Measurements from ENCODE around the gene ABCA12.
A peak's percentile ranks its signal among the peaks of the same experiment; 100 is the strongest.
"Not testable (repeated sequence)": the region's sequence is repeated elsewhere in the genome, so short reads cannot be mapped to it uniquely, and the experiment has no call there.

ABCA12 gene

GRCh38 chr2:215138479-215138878 lies at the start of gene ABCA12:
Gene ABCA12 (minus strand): TSS chr2:215138626. CDS start chr2:215138208, 418 bp downstream.
- Histone ChIP-seq H3K4me1 (ENCODE audit: control insufficient read depth, insufficient read depth, low read length) (no peaks in the 10 kb centered on the region), H3K27ac (ENCODE audit: low read depth, low read length) (no peak within 1 kb of the TSS), H3K36me3 (ENCODE audit: control insufficient read depth, insufficient read depth, low read length) (no peaks in the 10 kb centered on the region), H3K27me3 (ENCODE audit: control insufficient read depth, insufficient read depth, low read length) (no peaks in the 10 kb centered on the region), H3K9ac (ENCODE audit: low read length) (no peak within 1 kb of the TSS), H3K4me3 (ENCODE audit: low read length) (no peak within 1 kb of the TSS)

DNA sequence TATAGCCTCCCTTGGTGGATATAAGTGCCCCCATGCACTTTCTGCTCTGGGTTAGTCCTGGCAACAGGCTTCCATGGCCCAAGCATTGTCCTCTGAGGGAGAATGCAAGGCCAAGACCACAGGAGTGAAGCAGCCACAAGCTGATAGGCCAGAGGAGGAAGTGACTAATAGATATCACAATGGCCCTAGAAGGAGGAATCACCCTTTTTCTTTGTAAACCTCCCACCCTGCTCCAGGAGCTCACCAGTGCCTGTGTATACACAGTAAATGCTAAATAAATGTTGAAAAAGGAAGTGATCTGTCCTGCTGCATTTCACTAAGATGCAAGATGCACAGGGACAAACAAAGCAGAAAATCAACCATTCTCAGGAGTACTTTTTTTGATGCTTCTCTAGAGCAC lies 49.7 kb upstream of the ABCA12 start:
- Histone ChIP-seq H3K4me1 (ENCODE audit: control insufficient read depth, insufficient read depth, low read length) (no peaks in the 10 kb centered on the region), H3K27me3 (ENCODE audit: control insufficient read depth, insufficient read depth, low read length) (no peaks in the 10 kb centered on the region), H3K27ac (ENCODE audit: low read depth, low read length) (no peak overlapping the region), H3K9ac (ENCODE audit: low read length) (no peak overlapping the region), H3K4me3 (ENCODE audit: low read length) (no peak overlapping the region), H3K36me3 (ENCODE audit: control insufficient read depth, insufficient read depth, low read length) (no peaks in the 10 kb centered on the region)

- Histone ChIP-seq H3K36me3 (ENCODE audit: control insufficient read depth, insufficient read depth, low read length) (no peaks in the 10 kb centered on the region), H3K27ac (ENCODE audit: low read depth, low read length) (no peak overlapping the region), H3K4me3 (ENCODE audit: low read length) (no peak overlapping the region), H3K9ac (ENCODE audit: low read length) (no peak overlapping the region), H3K4me1 (ENCODE audit: control insufficient read depth, insufficient read depth, low read length) (no peaks in the 10 kb centered on the region), H3K27me3 (ENCODE audit: control insufficient read depth, insufficient read depth, low read length) (no peaks in the 10 kb centered on the region)
Observed at GRCh38 chr2:215186021-215186420, 47.6 kb upstream of the ABCA12 start.

DNA sequence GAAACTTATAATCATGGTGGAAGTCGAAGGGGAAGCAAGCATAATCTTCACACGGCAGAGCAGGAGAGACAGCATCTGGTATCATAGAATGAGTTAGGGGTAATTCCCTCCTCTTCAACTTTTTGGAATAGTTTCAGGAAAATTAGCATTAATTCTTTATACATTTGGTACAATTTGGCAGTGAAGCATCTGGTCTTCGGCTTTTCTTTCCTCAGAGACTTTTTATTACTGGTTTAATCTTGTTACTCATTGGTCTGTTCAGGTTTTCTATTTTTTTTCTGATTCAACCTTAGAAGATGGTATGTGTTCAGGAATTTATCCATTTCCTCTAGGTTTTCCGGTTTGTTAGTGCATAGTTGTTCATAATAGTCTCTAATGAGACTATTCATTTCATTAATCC lies 39.7 kb upstream of the ABCA12 start:
- Histone ChIP-seq H3K4me3 (ENCODE audit: low read length) (no peak overlapping the region), H3K9ac (ENCODE audit: low read length) (no peak overlapping the region), H3K27ac (ENCODE audit: low read depth, low read length) (no peak overlapping the region), H3K36me3 (ENCODE audit: control insufficient read depth, insufficient read depth, low read length) (no peaks in the 10 kb centered on the region), H3K4me1 (ENCODE audit: control insufficient read depth, insufficient read depth, low read length) (no peaks in the 10 kb centered on the region), H3K27me3 (ENCODE audit: control insufficient read depth, insufficient read depth, low read length) (no peaks in the 10 kb centered on the region)

DNA sequence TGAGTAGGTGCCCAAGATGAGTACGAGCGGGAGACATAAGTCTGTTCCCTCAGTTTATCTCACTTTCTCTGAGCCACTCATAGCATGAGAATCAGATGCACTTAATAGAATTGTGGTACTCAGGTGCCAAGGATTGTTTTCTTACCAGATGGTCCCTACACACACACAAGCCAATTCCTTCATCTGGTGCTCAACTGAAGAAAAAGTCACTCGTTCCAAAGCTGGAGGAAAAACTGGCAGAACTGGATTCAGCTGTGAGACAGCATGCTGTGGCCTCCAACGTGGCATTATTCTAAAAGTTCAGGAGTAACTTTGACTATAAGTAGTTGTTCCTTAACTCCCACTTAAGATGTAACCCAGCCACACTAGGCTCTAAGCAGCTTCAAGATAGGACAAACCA lies 33.4 kb upstream of the ABCA12 start:
- Histone ChIP-seq H3K4me1 (ENCODE audit: control insufficient read depth, insufficient read depth, low read length) (no peaks in the 10 kb centered on the region), H3K36me3 (ENCODE audit: control insufficient read depth, insufficient read depth, low read length) (no peaks in the 10 kb centered on the region), H3K27ac (ENCODE audit: low read depth, low read length) (no peak overlapping the region), H3K4me3 (ENCODE audit: low read length) (no peak overlapping the region), H3K27me3 (ENCODE audit: control insufficient read depth, insufficient read depth, low read length) (no peaks in the 10 kb centered on the region), H3K9ac (ENCODE audit: low read length) (no peak overlapping the region)

DNA sequence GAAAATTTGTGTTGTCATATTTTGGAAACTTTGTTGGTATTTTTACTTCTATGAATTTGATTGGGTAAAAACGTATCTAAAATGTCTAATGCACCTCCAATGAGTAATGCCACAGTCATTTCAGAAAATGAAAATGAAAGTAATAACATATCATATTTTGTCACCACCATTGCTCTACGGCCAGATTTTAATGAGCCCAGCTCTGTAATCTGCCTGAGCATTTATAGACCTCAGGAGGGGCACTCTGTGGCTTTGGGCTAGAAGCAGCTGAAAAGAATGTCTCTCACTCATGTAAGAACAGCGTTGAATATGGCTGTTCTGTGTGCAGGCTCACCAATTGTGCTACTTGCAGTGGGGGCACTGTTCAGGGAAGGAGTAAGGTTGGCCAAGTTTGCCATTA lies 32.7 kb upstream of the ABCA12 start:
- H3K4me3 ChIP-seq (ENCODE audit: low read length) = peak overlapping the region; percentile 30
- H3K27me3 ChIP-seq (ENCODE audit: control insufficient read depth, insufficient read depth, low read length) = no peaks in the 10 kb centered on the region
- no peak overlapping the region for H3K9ac ChIP-seq (ENCODE audit: low read length)
- H3K4me1 ChIP-seq (ENCODE audit: control insufficient read depth, insufficient read depth, low read length) = no peaks in the 10 kb centered on the region
- no peak overlapping the region for H3K27ac ChIP-seq (ENCODE audit: low read depth, low read length)
- no peaks in the 10 kb centered on the region for H3K36me3 ChIP-seq (ENCODE audit: control insufficient read depth, insufficient read depth, low read length)

DNA sequence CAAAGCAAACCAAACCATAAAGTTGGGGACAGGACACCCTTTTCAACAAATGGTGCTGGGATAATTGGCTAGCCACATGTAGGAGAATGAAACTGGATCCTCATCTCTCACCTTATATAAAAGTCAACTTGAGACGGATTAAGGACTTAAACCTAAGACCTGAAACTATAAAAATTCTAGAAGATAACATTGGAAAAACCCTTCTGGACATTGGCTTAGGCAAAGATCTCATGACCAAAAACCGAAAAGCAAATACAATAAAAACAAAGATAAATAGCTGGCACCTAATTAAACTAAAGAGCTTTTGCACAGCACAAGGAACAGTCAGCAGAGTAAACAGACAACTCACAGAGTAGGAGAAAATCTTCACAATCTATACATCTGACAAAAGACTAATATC lies 28.1 kb upstream of the ABCA12 start:
- not testable (repeated sequence) for H3K9ac ChIP-seq (ENCODE audit: low read length); H3K4me3 ChIP-seq (ENCODE audit: low read length); H3K27ac ChIP-seq (ENCODE audit: low read depth, low read length); H3K36me3 ChIP-seq (ENCODE audit: control insufficient read depth, insufficient read depth, low read length); H3K4me1 ChIP-seq (ENCODE audit: control insufficient read depth, insufficient read depth, low read length); H3K27me3 ChIP-seq (ENCODE audit: control insufficient read depth, insufficient read depth, low read length)

- H3K27ac ChIP-seq (ENCODE audit: low read depth, low read length); H3K36me3 ChIP-seq (ENCODE audit: control insufficient read depth, insufficient read depth, low read length); H3K4me1 ChIP-seq (ENCODE audit: control insufficient read depth, insufficient read depth, low read length); H3K4me3 ChIP-seq (ENCODE audit: low read length); H3K27me3 ChIP-seq (ENCODE audit: control insufficient read depth, insufficient read depth, low read length); H3K9ac ChIP-seq (ENCODE audit: low read length): not testable (repeated sequence)
Observed at GRCh38 chr2:215163319-215163718, 24.9 kb upstream of the ABCA12 start.

- Histone ChIP-seq H3K9ac (ENCODE audit: low read length) (no peak overlapping the region), H3K27me3 (ENCODE audit: control insufficient read depth, insufficient read depth, low read length) (no peaks in the 10 kb centered on the region), H3K4me3 (ENCODE audit: low read length) (no peak overlapping the region), H3K27ac (ENCODE audit: low read depth, low read length) (no peak overlapping the region), H3K36me3 (ENCODE audit: control insufficient read depth, insufficient read depth, low read length) (no peaks in the 10 kb centered on the region), H3K4me1 (ENCODE audit: control insufficient read depth, insufficient read depth, low read length) (no peaks in the 10 kb centered on the region)
Observed at GRCh38 chr2:215161301-215161829, 22.9 kb upstream of the ABCA12 start.

DNA sequence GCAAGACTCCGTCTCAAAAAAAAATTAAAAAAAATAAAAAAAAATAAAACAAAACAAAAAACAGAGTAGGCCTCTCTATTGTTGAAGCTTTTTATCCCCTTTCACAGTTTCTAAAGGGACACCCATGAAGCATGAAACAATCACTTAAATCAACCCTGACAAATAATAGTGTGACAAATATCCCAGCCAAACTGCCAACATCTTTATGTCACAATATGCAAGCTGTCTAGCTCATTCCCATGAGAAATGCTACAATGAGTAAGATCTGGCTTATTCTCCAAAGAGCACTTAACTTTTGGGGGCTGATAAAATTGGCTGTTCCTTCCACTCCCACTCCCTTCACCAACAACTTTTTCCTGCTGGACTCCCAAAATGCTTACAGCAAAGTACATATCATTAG lies 21.7 kb upstream of the ABCA12 start:
- Histone ChIP-seq H3K9ac (ENCODE audit: low read length) (no peak overlapping the region), H3K4me1 (ENCODE audit: control insufficient read depth, insufficient read depth, low read length) (no peaks in the 10 kb centered on the region), H3K4me3 (ENCODE audit: low read length) (no peak overlapping the region), H3K36me3 (ENCODE audit: control insufficient read depth, insufficient read depth, low read length) (no peaks in the 10 kb centered on the region), H3K27me3 (ENCODE audit: control insufficient read depth, insufficient read depth, low read length) (no peaks in the 10 kb centered on the region), H3K27ac (ENCODE audit: low read depth, low read length) (no peak overlapping the region)

GRCh38 chr2:215156453-215156852 lies 18.0 kb upstream of the ABCA12 start:
- Histone ChIP-seq H3K27me3 (ENCODE audit: control insufficient read depth, insufficient read depth, low read length) (no peaks in the 10 kb centered on the region), H3K27ac (ENCODE audit: low read depth, low read length) (no peak overlapping the region), H3K4me3 (ENCODE audit: low read length) (no peak overlapping the region), H3K4me1 (ENCODE audit: control insufficient read depth, insufficient read depth, low read length) (no peaks in the 10 kb centered on the region), H3K36me3 (ENCODE audit: control insufficient read depth, insufficient read depth, low read length) (no peaks in the 10 kb centered on the region), H3K9ac (ENCODE audit: low read length) (no peak overlapping the region)

GRCh38 chr2:215149894-215150293 lies 11.5 kb upstream of the ABCA12 start:
- H3K36me3 ChIP-seq (ENCODE audit: control insufficient read depth, insufficient read depth, low read length) = no peaks in the 10 kb centered on the region

GRCh38 chr2:215149486-215149885 lies 11.1 kb upstream of the ABCA12 start:
- Histone ChIP-seq H3K4me1 (ENCODE audit: control insufficient read depth, insufficient read depth, low read length) (no peaks in the 10 kb centered on the region), H3K36me3 (ENCODE audit: control insufficient read depth, insufficient read depth, low read length) (no peaks in the 10 kb centered on the region), H3K27me3 (ENCODE audit: control insufficient read depth, insufficient read depth, low read length) (no peaks in the 10 kb centered on the region), H3K4me3 (ENCODE audit: low read length) (no peak overlapping the region), H3K27ac (ENCODE audit: low read depth, low read length) (no peak overlapping the region), H3K9ac (ENCODE audit: low read length) (no peak overlapping the region)

More at GRCh38 chr2:215149894-215150293, 11.5 kb upstream of the ABCA12 start:
- Histone ChIP-seq H3K9ac (ENCODE audit: low read length) (no peak overlapping the region), H3K4me1 (ENCODE audit: control insufficient read depth, insufficient read depth, low read length) (no peaks in the 10 kb centered on the region), H3K27me3 (ENCODE audit: control insufficient read depth, insufficient read depth, low read length) (no peaks in the 10 kb centered on the region), H3K4me3 (ENCODE audit: low read length) (no peak overlapping the region), H3K27ac (ENCODE audit: low read depth, low read length) (no peak overlapping the region)
